Activated T-helper 2 cell treated with anti-CD3 and anti-CD28 coated beads, Interferon-gamma antibody, Interleukin-2, Interleukin-4, amounts not matched to agents 10 μg/mL and 5 μg/mL and 100 μg/mL, durations not matched to agents 14 hours and 24 hours and 36 hours (primary cell): ENCODE data around the gene CYSLTR2. TPM values are rescaled to one million over a fixed set of nuclear protein-coding genes. Genes with fewer than 3 reads are reported as not detected.

ENCODE experiments used
- DNase-seq: peaks from one replicate; pipeline ENCODE4 v3.0.0; 2021; ENCODE audit warnings: low spot score
- H3K27ac Mint-ChIP-seq: one replicate; pipeline ENCODE4 v1.8.0; 2021; ENCODE audit warnings: mixed read lengths
- H3K27me3 Mint-ChIP-seq: one replicate; pipeline ENCODE4 v1.8.0; 2021; ENCODE audit warnings: low read depth, mixed read lengths
- H3K36me3 Mint-ChIP-seq: one replicate; pipeline ENCODE4 v1.8.0; 2021; ENCODE audit warnings: low read depth, mixed read lengths
- H3K4me1 Mint-ChIP-seq: one replicate; pipeline ENCODE4 v1.8.0; 2021; ENCODE audit warnings: low read depth, mixed read lengths
- H3K4me3 Mint-ChIP-seq: one replicate; pipeline ENCODE4 v1.8.0; 2021; ENCODE audit warnings: low read depth, mild to moderate bottlenecking, moderate library complexity, mixed read lengths
- H3K9me3 Mint-ChIP-seq: one replicate; pipeline ENCODE4 v1.8.0; 2021; ENCODE audit warnings: mixed read lengths
- intact Hi-C: fragments of 100-400 bp; cut with micrococcal nuclease; formaldehyde crosslinking; loops from one replicate; pipeline ENCODE4 v1.15.1; 2023
- total RNA-seq: library from RNA; stranded (reverse); gene quantifications from 2 replicates; pipeline ENCODE4 v1.2.3, GENCODE V29; 2022

CYSLTR2 gene
- total RNA-seq, 1 donor from 2014 or later = 3.7 TPM

DNA sequence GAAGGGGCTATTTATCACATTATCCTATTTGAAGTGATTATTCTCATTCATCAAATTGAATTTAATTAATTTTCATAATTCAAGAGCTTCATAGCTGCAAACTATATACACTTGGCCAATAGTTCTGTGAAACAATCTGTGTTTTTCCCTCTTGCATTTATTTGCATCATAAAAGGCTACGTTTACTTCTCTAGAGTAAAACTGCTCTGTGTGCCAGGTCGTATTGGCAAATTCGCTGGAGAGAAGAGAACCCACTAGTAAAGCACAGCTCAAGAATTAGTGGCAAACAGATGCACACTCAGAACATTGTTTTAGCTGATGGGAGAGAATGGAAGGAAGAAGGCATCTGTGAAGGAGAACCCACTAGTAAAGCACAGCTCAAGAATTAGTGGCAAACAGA is 81.8 kb downstream of the CYSLTR2 start:
- Mint-ChIP-seq H3K36me3 (no peaks in the 10 kb centered on the region), H3K27me3 (peaks cover 11% of the 10 kb centered on the region), H3K4me3 (no peak overlapping the region), H3K4me1 (peaks cover 6% of the 10 kb centered on the region), H3K9me3 (no peaks in the 10 kb centered on the region), H3K27ac (no peak overlapping the region)
- intact Hi-C loops = no loop called here
- DNase-seq = no peak

DNA sequence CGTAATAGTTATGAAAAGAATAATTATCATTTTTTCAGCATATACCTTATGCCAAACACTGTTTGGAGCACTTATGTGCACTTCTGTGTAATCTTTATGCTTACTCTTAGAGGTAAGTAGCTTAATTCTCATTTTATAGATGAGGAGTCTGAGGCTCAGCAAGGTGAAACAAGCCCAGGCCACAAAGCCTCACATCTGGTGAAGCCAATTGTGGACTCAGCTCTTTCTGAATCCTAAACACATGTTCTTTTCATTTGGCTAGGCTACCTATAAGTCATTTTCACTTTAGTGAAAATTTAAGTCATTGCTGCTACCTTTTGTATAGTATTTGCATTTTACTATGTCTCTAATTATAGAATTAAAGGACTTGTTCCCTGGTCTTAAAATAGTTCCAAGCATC is 84.0 kb downstream of the CYSLTR2 start:
- no peaks in the 10 kb centered on the region for H3K9me3 Mint-ChIP-seq
- intact Hi-C loops = no loop called here

DNA sequence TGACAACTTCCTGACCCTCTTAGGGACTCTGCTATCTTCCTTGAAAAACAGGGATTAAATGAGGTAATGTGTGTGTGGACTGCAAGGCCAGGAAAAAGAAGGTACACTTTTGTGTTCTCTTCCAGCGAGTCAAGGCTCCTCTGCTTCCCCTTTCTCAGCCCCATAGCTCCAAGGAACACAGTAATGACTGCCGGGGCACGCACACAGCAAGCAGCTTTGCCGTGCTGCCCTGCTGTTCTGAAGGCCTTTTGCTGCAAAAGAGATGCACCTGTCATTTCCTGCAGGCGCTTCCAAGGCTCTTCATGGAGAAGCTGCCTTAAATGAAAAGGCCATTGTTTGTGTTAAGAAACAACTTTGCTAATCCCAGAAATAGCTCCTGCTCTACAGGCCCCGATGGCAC is 84.6 kb downstream of the CYSLTR2 start:
- Mint-ChIP-seq H3K9me3 (no peaks in the 10 kb centered on the region), H3K36me3 (no peaks in the 10 kb centered on the region), H3K27ac (no peak overlapping the region), H3K4me3 (no peak overlapping the region), H3K4me1 (peaks cover 4% of the 10 kb centered on the region), H3K27me3 (peaks cover 4% of the 10 kb centered on the region)
- intact Hi-C loops = no loop called here
- no peak for DNase-seq

More for the DNA sequence above, 84.0 kb downstream of the CYSLTR2 start:
- no peak overlapping the region for H3K27ac Mint-ChIP-seq
- no peaks in the 10 kb centered on the region for H3K36me3 Mint-ChIP-seq
- DNase-seq = no peak
- peaks cover 4% of the 10 kb centered on the region for H3K27me3 Mint-ChIP-seq
- H3K4me1 Mint-ChIP-seq = peaks cover 4% of the 10 kb centered on the region
- H3K4me3 Mint-ChIP-seq = no peak overlapping the region

DNA sequence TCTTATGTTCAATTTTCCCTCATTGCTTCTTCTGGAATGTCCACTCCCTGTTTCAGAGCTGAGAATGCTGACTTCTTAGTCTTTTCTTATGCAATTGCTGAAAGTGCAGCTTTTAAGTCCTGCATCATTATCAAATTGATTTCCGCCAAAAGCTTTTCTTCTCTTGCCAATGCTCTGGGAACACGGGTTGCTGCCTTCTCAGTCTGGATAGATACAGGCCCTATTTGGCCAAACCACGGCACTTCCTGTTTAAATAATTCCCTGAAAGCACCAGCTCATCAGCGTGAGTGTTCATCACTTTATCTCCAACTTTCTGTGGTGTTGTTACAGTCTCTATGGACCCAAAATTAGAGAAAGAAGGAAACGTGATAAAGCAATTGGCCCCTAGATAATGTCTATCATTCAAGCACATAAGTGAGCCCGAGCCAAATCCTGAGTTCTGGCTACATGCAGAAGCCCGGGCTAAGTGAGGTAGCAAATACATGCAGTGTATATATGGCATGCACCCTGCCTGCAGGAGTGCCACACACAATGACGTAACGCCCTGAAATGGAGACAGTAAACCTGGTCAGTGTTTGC is 85.7 kb downstream of the CYSLTR2 start:
- no peak overlapping the region for H3K27ac Mint-ChIP-seq
- H3K27me3 Mint-ChIP-seq = peaks cover 6% of the 10 kb centered on the region
- no peaks in the 10 kb centered on the region for H3K36me3 Mint-ChIP-seq
- no peak for DNase-seq
- no peak overlapping the region for H3K4me3 Mint-ChIP-seq
- peaks cover 4% of the 10 kb centered on the region for H3K4me1 Mint-ChIP-seq
- intact Hi-C loops = no loop called here
- H3K9me3 Mint-ChIP-seq = no peaks in the 10 kb centered on the region

DNA sequence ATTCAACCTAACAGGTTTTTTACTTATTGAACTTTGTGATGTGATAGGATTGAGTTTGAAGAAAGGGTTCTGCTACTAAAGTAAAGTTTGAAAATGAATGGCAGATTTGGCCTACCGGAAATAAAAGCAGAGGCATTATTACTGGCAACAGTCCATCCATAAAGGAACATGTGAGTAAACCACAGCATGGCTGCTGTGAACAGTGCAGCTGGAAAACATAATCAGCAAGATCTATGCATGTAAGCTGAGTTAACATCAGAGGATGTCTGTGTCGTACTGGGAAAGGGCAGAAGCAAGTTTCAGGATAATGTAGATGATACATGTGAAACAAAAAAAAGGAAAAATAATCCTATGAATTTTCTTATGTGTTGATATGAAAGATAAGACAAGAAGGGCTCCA is 87.6 kb downstream of the CYSLTR2 start:
- no peaks in the 10 kb centered on the region for H3K9me3 Mint-ChIP-seq
- no peak for DNase-seq

DNA sequence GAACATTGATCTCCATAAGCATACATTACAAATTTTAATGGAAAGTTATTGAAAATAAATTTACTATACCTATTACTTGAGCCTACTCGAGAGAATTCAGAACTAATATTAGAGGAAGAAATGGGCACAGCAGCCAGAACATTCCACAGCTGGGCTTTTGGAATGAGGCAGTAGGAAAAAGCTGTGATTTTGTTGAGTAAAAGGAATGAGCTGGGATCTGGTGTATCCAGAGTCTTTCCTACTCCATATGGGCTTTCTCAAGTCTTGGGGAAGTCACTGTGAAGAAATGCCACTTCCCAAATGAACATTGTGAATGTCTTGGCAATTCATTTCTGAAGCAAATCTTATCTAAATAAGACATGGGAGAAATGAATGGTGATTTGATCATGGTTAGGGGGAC is 93.1 kb downstream of the CYSLTR2 start:
- H3K27me3 Mint-ChIP-seq = peaks cover 3% of the 10 kb centered on the region
- intact Hi-C loops = loop anchor here (5.0 kb wide), 2 partner anchors 95 to 255 kb away; partner anchors contain the start of gene CYSLTR2
- no peak overlapping the region for H3K27ac Mint-ChIP-seq
- H3K4me1 Mint-ChIP-seq = peaks cover 18% of the 10 kb centered on the region
- H3K9me3 Mint-ChIP-seq = no peaks in the 10 kb centered on the region
- no peak for DNase-seq
- no peak overlapping the region for H3K4me3 Mint-ChIP-seq
- H3K36me3 Mint-ChIP-seq = no peaks in the 10 kb centered on the region

More for the DNA sequence above, 87.6 kb downstream of the CYSLTR2 start:
- H3K4me3 Mint-ChIP-seq = no peak overlapping the region
- H3K36me3 Mint-ChIP-seq = no peaks in the 10 kb centered on the region
- intact Hi-C loops = no loop called here
- H3K27me3 Mint-ChIP-seq = peaks cover 5% of the 10 kb centered on the region
- peaks cover 4% of the 10 kb centered on the region for H3K4me1 Mint-ChIP-seq
- no peak overlapping the region for H3K27ac Mint-ChIP-seq

DNA sequence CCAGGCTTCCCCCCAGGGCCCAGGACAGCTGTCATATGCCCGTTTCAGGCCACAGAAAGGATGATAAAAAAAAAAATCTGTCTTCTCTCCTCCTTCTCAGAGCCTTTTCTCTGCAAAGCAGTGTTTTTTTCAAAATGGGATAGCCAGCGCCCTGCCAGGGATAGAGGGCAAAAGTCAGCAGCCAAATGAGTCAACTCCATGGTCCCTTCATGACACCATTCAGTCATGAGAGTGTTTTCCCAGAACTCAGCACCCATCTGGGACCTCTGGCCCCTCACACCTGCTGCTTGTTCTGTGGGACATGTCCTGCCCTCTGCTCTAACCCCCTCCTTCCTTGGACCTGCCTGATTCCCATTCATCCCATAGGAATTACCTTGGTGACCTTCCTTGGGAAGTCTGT is 95.0 kb downstream of the CYSLTR2 start:
- no peak overlapping the region for H3K27ac Mint-ChIP-seq
- H3K36me3 Mint-ChIP-seq = no peaks in the 10 kb centered on the region
- peaks cover 13% of the 10 kb centered on the region for H3K4me1 Mint-ChIP-seq
- H3K27me3 Mint-ChIP-seq = peaks cover 3% of the 10 kb centered on the region
- intact Hi-C loops = loop anchor here (1.0 to 5.0 kb wide), 5 partner anchors 96 to 346 kb away; partner anchors contain the start of gene CYSLTR2
- H3K9me3 Mint-ChIP-seq = no peaks in the 10 kb centered on the region
- H3K4me3 Mint-ChIP-seq = no peak overlapping the region
- DNase-seq = no peak

DNA sequence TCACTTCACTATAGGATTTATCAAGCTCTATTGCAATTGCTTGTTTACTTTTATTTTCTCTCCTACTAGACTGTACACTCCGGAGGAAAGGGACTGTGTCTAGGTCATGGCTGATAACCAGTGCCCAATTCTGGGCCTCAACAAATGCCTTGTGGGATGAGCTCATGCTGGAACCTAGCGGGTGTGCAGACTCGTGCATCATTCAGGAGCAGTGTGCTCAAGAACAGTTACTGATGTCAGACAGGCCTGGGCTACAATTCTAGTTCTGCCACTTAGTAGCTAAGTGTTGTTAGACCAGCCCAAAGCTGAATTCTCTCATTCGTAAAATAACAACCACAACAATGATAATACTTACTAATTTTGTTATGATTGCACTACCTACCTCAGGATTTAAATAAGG is 95.4 kb downstream of the CYSLTR2 start:
- peaks cover 1% of the 10 kb centered on the region for H3K27me3 Mint-ChIP-seq
- no peak overlapping the region for H3K4me3 Mint-ChIP-seq
- H3K36me3 Mint-ChIP-seq = no peaks in the 10 kb centered on the region
- H3K4me1 Mint-ChIP-seq = peaks cover 13% of the 10 kb centered on the region
- no peak overlapping the region for H3K27ac Mint-ChIP-seq
- no peaks in the 10 kb centered on the region for H3K9me3 Mint-ChIP-seq
- DNase-seq = no peak
- intact Hi-C loops = loop anchor here (1.0 to 5.0 kb wide), 5 partner anchors 97 to 346 kb away; partner anchors contain the start of gene CYSLTR2

DNA sequence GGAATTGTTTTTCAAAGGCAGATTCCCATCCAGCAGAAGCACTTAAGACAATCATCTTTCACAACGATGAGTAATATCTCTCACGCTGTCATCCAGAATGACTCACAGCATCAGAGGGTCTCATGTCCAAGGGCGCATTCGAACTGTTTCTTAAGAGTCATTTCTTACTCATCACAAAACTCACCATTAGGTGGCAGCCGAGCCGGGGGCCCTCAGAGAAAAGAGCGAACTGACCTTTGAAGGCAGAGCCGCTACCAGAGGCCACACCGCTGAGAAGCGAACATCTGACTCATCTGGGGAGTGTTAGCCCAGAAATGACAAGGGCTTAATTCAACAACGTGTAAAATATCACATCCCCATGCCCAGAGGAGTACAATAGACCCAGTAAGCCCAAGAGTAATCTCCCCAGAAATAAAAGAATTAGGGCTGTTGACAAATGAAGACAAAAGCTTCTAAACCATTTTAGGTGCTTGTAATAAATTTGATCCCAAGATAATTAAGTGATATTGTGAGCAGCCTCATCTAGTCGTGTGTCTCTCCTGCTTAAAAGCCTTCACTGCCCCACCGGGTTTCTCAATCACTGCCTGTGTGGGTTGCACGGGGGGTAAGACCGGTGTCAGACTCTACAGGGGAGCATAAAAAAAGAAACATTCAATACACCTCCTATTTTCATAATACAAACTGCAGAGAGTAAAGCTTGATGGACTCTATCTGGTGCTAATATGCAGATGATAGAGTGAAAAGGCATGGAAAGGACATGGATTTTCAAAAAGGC is 96.2 kb downstream of the CYSLTR2 start:
- peaks cover 2% of the 10 kb centered on the region for H3K27me3 Mint-ChIP-seq
- DNase-seq = peak; percentile 46
- H3K4me3 Mint-ChIP-seq = no peak overlapping the region
- H3K4me1 Mint-ChIP-seq = peaks cover 13% of the 10 kb centered on the region
- intact Hi-C loops = loop anchor here (1.0 to 5.0 kb wide), 6 partner anchors 19 to 347 kb away; partner anchors contain the start of gene CYSLTR2
- H3K27ac Mint-ChIP-seq = peak overlapping the region; percentile 70
- H3K9me3 Mint-ChIP-seq = peaks cover 2% of the 10 kb centered on the region
- no peaks in the 10 kb centered on the region for H3K36me3 Mint-ChIP-seq

DNA sequence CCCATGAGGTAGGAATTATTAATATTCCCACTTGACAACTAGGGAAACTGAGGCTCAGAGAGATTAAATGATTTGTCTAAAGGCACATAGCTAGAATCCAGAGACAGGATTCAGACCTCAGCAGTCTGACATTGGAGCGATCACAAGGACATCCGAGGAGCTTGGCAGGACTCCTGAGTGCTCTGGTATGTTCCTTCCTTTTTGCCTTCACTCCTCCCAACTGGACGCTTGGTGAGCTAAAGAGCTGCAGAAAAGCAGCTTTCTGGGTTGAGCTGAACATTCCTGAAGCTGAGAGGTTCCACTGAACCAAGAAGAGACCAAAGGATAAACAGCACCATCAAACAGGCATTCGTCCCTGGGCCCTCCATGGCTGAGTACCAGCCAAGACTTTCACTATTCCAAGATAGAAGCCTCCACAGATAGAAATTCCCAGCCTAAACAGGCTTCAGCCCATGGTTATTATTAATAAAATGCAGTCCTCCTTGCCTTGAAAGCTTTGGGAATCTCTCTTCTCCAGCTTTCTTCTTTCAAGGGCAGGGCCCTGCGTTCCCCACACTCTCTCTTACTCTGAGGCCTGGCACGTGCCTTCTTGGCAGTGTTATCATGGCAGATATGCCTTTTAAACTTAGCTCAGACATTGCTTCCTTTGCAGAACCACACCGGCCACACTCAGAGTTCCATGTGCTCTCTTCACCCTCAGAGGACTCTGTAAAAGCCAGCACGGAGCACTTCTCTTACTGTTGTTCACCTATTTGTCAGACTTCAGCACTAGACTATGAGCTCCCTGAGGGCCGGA is 97.1 kb downstream of the CYSLTR2 start:
- H3K4me3 Mint-ChIP-seq = no peak overlapping the region
- H3K27ac Mint-ChIP-seq = peak overlapping the region; percentile 57
- H3K36me3 Mint-ChIP-seq = peaks cover 3% of the 10 kb centered on the region
- intact Hi-C loops = loop anchor here (1.0 kb wide), 1 partner anchor 19 kb away; no protein-coding TSS in a partner anchor
- H3K27me3 Mint-ChIP-seq = peaks cover 3% of the 10 kb centered on the region
- peaks cover 8% of the 10 kb centered on the region for H3K9me3 Mint-ChIP-seq
- H3K4me1 Mint-ChIP-seq = peaks cover 13% of the 10 kb centered on the region
- no peak for DNase-seq

DNA sequence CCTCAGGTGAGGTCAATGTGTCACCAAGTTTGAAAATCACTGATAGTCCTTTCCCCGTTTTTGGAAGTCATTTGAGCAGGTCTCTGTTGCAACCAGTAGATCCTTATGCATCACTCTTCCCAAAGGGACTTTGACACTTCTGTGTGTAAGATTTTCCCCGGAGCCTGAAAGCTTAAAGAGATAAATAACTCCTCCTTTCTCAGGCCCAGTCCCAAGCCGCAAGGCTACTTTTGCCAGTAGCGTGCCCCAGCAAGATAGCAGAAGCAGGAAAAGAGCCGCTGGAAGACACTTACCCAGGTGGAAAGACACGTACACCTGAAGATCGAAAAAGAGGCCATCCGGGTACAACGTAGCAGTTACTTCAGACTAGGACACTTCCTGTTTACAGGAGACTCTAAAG is 106.9 kb downstream of the CYSLTR2 start:
- Mint-ChIP-seq H3K36me3 (no peaks in the 10 kb centered on the region), H3K27me3 (peaks cover 21% of the 10 kb centered on the region), H3K4me1 (no peaks in the 10 kb centered on the region), H3K27ac (no peak overlapping the region), H3K4me3 (no peak overlapping the region), H3K9me3 (peaks cover 31% of the 10 kb centered on the region)
- DNase-seq = no peak
- intact Hi-C loops = no loop called here
